ENCODE measurements around the gene BSCL2. TPM values are rescaled to one million over a fixed set of nuclear protein-coding genes. Genes with fewer than 3 reads are reported as not detected.

Gene BSCL2
- total and polyA plus RNA-seq, 7 donors, result 17.0 to 174 (median 45.4) TPM

DNA sequence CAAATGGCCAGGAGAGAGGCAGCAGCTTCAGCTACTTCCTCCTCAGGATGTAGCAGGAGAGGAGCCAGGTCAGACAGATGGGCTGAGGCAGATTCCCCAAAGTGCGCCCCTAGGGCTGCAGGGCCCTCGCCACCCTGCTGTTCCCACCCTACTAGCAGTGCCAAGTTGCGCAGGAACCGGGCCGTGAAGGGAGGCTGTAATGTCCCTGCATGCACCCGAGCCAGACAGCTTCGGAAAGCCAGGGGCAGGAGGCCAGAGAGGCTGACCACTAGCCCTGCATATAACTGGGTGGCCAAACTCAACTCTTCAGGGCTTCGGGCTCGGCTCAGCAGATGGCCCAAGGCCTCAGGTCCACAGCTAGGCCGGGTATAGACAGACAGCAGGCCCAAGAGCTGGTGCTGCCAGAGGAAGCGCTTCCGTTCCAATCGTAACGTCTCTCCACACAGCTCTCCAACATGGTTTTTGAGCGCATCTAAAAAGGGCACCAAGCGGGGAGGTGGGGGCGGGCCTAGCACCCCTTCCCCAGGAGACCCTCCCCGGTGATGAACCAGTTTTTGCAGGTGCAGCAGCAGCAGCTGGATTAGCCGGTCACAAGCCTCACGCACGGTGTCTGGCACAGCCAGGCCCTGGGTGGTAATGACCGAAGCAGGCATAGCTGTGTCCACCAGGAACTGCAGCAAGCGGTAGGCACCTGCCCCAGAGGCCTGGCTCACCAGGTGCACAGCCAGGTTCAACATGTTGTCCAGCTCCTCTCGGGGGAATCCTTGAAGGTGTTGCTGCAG, 58.8 kb downstream of the BSCL2 start:
- DNase-seq (no peak), ATAC-seq (no peak)
- no peak overlapping the region for H3K4me3 ChIP-seq
- peaks cover 0 to 41% of the 10 kb centered on the region in 2 donors for H3K36me3 ChIP-seq (ENCODE audit: insufficient read depth in 1 of 2, low read depth in 1 of 2)
- no peak overlapping the region for H3K27ac ChIP-seq
- intact Hi-C loops (cut with DNase I), result no loop called here
- 76 to 88% (median 79%) methylated on average over 24 of the region's 24 CpGs for WGBS, 3 donors
- no peaks in the 10 kb centered on the region for H3K9me3 ChIP-seq
- H3K27me3 ChIP-seq (ENCODE audit: insufficient read depth in 3 of 3, low read length in 2 of 3), result no peaks in the 10 kb centered on the region
- TF ChIP-seq, protein P1, sequence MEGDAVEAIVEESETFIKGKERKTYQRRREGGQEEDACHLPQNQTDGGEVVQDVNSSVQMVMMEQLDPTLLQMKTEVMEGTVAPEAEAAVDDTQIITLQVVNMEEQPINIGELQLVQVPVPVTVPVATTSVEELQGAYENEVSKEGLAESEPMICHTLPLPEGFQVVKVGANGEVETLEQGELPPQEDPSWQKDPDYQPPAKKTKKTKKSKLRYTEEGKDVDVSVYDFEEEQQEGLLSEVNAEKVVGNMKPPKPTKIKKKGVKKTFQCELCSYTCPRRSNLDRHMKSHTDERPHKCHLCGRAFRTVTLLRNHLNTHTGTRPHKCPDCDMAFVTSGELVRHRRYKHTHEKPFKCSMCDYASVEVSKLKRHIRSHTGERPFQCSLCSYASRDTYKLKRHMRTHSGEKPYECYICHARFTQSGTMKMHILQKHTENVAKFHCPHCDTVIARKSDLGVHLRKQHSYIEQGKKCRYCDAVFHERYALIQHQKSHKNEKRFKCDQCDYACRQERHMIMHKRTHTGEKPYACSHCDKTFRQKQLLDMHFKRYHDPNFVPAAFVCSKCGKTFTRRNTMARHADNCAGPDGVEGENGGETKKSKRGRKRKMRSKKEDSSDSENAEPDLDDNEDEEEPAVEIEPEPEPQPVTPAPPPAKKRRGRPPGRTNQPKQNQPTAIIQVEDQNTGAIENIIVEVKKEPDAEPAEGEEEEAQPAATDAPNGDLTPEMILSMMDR (IDR thresholded peaks at IDR 0.05), result no peak
- peaks cover 32% of the 10 kb centered on the region for H3K4me1 ChIP-seq

GRCh38 chr11:62647609-62648005, 59.6 kb downstream of the BSCL2 start:
- intact Hi-C loops (cut with DNase I), result no loop called here
- no peak for DNase-seq
- 38 to 53% (median 44%) methylated on average over 6 of the region's 6 CpGs for WGBS, 3 donors

DNA sequence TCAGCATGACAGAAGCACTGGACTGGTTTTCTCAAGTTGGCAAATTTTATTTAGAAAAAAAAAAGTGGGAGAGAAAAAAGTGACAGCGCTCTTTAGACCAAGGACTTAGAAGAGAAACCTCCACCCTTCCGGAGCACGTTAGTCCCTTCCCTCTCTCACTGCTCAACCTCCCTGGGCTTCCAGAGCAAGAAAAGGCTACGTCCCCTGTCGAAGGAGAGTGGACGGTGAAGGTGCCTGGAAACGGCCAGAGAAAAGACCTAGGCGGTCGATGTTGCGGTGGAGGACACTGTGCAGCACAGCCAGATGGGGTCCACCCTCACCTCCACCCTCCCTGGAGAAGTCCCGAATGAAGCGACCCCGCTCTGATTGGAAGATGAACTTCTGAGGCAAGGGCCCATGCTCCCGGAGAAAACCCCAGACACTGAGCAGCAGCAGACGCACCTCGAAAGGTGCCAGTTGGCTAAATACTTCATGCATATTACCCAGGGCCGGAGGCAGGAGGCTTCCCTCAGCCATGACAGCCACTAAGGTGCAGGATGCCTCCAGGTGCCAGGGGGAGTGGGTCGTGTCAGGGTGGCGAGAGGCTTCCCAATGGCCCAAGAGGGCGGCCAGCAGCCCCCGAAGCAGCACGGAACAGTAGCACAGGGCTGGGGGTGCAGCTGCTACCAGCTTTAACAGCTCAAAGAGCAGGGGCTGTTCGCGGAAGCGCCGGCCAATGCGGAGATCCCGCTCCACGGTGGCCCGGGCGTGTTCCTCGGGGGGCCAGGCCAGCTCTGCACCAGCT, 60.2 kb downstream of the BSCL2 start:
- ATAC-seq (peak in 1 of 4 donors; percentile 4), DNase-seq (no peak)
- H3K27ac ChIP-seq, result peak overlapping the region; percentile 97
- TF ChIP-seq, protein P1 (IDR thresholded peaks at IDR 0.05), result no peak
- 44 to 57% (median 50%) methylated on average over 30 to 32 of the region's 32 CpGs for WGBS, 3 donors
- H3K27me3 ChIP-seq (ENCODE audit: insufficient read depth in 3 of 3, low read length in 2 of 3), result no peaks in the 10 kb centered on the region
- peak overlapping the region; percentile 100 for H3K4me3 ChIP-seq
- peaks cover 30% of the 10 kb centered on the region for H3K4me1 ChIP-seq
- H3K9me3 ChIP-seq, result no peaks in the 10 kb centered on the region
- intact Hi-C loops (cut with DNase I), result no loop called here
- peaks cover 0 to 54% of the 10 kb centered on the region in 2 donors for H3K36me3 ChIP-seq (ENCODE audit: insufficient read depth in 1 of 2, low read depth in 1 of 2)

More at GRCh38 chr11:62647609-62648005, 59.6 kb downstream of the BSCL2 start:
- Histone ChIP-seq H3K27me3 (ENCODE audit: insufficient read depth in 3 of 3, low read length in 2 of 3) (no peaks in the 10 kb centered on the region), H3K36me3 (ENCODE audit: insufficient read depth in 1 of 2, low read depth in 1 of 2) (peaks cover 0 to 48% of the 10 kb centered on the region in 2 donors), H3K4me3 (no peak overlapping the region), H3K4me1 (peaks cover 32% of the 10 kb centered on the region), H3K9me3 (no peaks in the 10 kb centered on the region), H3K27ac (peak overlapping the region; percentile 97)
- TF ChIP-seq, protein P1 (IDR thresholded peaks at IDR 0.05), result no peak
- no peak for ATAC-seq

DNA sequence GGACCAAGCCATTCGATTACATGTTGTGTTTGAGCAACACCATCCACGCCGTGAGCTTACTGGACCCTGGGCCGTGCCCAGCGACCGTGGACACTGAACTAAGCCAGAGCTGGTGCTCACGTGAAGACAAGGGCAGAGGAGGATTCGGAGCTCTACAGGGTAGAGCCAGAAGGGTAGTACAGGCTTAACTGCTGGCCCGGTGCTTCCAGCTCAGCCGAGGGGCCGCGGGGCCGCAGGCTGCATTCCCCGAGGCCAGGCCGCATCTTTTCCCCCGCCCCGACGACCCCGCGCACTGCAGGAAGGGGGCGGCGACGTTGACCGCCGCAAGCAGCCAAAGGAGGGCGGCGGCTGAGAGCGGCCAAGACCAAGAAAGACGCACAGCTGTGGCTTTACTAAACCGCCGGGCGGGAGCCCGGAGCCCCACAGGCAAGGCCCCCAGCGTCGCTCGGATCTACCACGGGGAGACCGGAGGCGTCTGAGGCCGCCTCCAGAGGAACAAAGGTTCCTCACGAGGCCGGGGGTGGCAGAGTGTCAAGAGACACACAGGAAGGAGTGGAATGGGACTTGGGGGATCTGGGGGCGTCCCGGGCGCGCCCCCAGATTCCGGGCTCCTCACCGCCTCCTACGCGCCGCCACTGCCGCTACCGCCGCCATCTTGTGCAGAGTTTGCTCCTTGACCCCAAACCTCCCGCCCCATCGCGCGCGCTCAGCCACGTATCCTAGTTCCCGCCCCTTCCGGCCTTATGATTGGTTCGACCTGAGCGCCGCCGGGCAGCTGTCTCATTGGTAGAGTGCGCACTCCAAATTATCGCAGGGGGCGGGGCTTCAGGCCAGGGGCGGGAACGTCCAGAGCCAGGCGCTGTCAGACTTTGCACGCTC, 61.0 kb downstream of the BSCL2 start, which contains the start of gene GANAB:
Gene GANAB, minus strand, starts transcription at position 668 of the 879 bp plus-strand sequence. Its CDS starts 14 bp downstream, at position 654.
- Histone ChIP-seq H3K36me3 (ENCODE audit: insufficient read depth in 1 of 2, low read depth in 1 of 2) (peaks cover 0 to 54% of the 10 kb centered on the region in 2 donors), H3K4me3 (peak within 1 kb of the TSS; percentile 100), H3K27ac (peak within 1 kb of the TSS; percentile 97), H3K27me3 (ENCODE audit: insufficient read depth in 3 of 3, low read length in 2 of 3) (no peaks in the 10 kb centered on the region), H3K9me3 (no peaks in the 10 kb centered on the region), H3K4me1 (peaks cover 24% of the 10 kb centered on the region)
- DNase-seq, result peak; percentile 100
- intact Hi-C loops (cut with DNase I), result no loop called here
- TF ChIP-seq, protein P1 (IDR thresholded peaks at IDR 0.05), result no peak
- ATAC-seq, result peak; percentile 98 to 99 (median 99)
- 0% methylated on average over 63 to 73 of the region's 73 CpGs for WGBS, 3 donors
